Upper lobe of left lung (tissue), 6 donors: ENCODE results near the gene ZNF197. TPM values are rescaled to one million over a fixed set of nuclear protein-coding genes. Genes with fewer than 3 reads are reported as not detected.
"Not testable (repeated sequence)": the region's sequence is repeated elsewhere in the genome, so short reads cannot be mapped to it uniquely, and the experiment has no call there.

Experiments used
- ATAC-seq, 2 donors: fragments of 200-7000 bp; cut with Tn5 transposase; one replicate each; pipeline ENCODE4 v1.9.1; 2022; ENCODE audit warnings: mild to moderate bottlenecking in 2 of 2, moderate library complexity in 2 of 2; ENCODE audit not compliant: low FRiP score in 2 of 2
- DNase-seq, 2 donors: peaks; one replicate each; pipeline ENCODE4 v3.0.0-alpha.2; 2019 to 2020
- H3K27ac ChIP-seq, 4 donors: fragments of 200-600 bp; sonication (generic); one replicate each; pipeline ENCODE4 v1.5.1; 2016 to 2019
- H3K27me3 ChIP-seq, 4 donors: fragments of 200-600 bp; sonication (generic); one replicate each; pipeline ENCODE4 v1.5.1; 2017 to 2019
- H3K36me3 ChIP-seq, 4 donors: fragments of 200-600 bp; sonication (generic); one replicate each; pipeline ENCODE4 v1.5.1; 2016 to 2019
- H3K4me1 ChIP-seq, 4 donors: fragments of 200-600 bp; sonication (generic); one replicate each; pipeline ENCODE4 v1.5.1; 2018 to 2019
- H3K4me3 ChIP-seq, 4 donors: fragments of 200-600 bp; sonication (generic); one replicate each; pipeline ENCODE4 v1.5.1; 2017 to 2019; ENCODE audit warnings: mild to moderate bottlenecking in 2 of 4, moderate library complexity in 1 of 4
- H3K9me3 ChIP-seq, 4 donors: fragments of 200-600 bp; sonication (generic); one replicate each; pipeline ENCODE4 v1.5.1; 2018 to 2019
- CTCF ChIP-seq, 6 experiments: fragments of 450-650 bp in 4 of 6; fragments of 200-600 bp in 2 of 6; sonication (generic) in 2 of 6; IDR thresholded peaks; one replicate each; pipeline ENCODE4 v1.5.1; 2016 to 2019; ENCODE audit warnings: antibody characterized with exemption in 6 of 6
- EP300 ChIP-seq, 4 donors: sonication (generic); formaldehyde crosslinking; IDR thresholded peaks; one replicate each; pipeline ENCODE4 v1.5.1; 2017; ENCODE audit warnings: antibody characterized with exemption in 4 of 4, control low read depth in 2 of 4
- POLR2A ChIP-seq, 4 donors: fragments of 450-650 bp; IDR thresholded peaks; one replicate each; pipeline ENCODE4 v1.5.1; 2016 to 2017; ENCODE audit warnings: antibody characterized with exemption in 4 of 4, mild to moderate bottlenecking in 2 of 4
- POLR2AphosphoS5 ChIP-seq, 2 donors: sonication (generic); formaldehyde crosslinking; IDR thresholded peaks; one replicate each; pipeline ENCODE4 v1.5.1; 2017; ENCODE audit warnings: antibody characterized with exemption in 2 of 2
- WGBS, 2 donors: methylation state at CpG; one replicate each; pipeline ENCODE4 v1.1.5; 2017 to 2018; 5-methylcytosine and 5-hydroxymethylcytosine counted together
- total RNA-seq, 6 donors: library from RNA; depleted of rRNA in 4 of 6; stranded (reverse); fragments of >200 nt in 4 of 6; gene quantifications; one replicate each; pipeline versions ENCODE4 v1.1.0 to v1.2.1, GENCODE V29; 2016 to 2021
- donor health status: DM: no; HTN: no; CAD: no; lungs with moderate emphysema.
- donor health status: DM: no; HTN: yes; CAD: no; lungs with severe emphysema.

Gene ZNF197
- total RNA-seq, 6 donors from 2014 or later = 10.0 to 29.3 (median 11.6) TPM

- TF ChIP-seq POLR2A (IDR thresholded peaks at IDR 0.05) (no peak), POLR2AphosphoS5 (IDR thresholded peaks at IDR 0.05) (no peak), CTCF (IDR thresholded peaks at IDR 0.05) (no peak), EP300 (IDR thresholded peaks at IDR 0.05) (no peak)
- ATAC-seq = no peak
- Histone ChIP-seq H3K27me3 (no peaks in the 10 kb centered on the region), H3K27ac (no peak overlapping the region), H3K36me3 (no peaks in the 10 kb centered on the region), H3K4me3 (no peak overlapping the region), H3K4me1 (no peaks in the 10 kb centered on the region), H3K9me3 (no peaks in the 10 kb centered on the region)
- DNase-seq = no peak
- 84 to 87% methylated on average over 6 of the region's 6 CpGs for WGBS, 2 donors
These were observed 44.9 kb downstream of the ZNF197 start for GRCh38 chr3:44669760-44670159.

GRCh38 chr3:44673466-44673865 lies 48.6 kb downstream of the ZNF197 start:
- not testable (repeated sequence) for H3K27ac ChIP-seq, H3K27me3 ChIP-seq, DNase-seq, H3K4me1 ChIP-seq, H3K36me3 ChIP-seq, ATAC-seq, H3K9me3 ChIP-seq, H3K4me3 ChIP-seq
- WGBS, 2 donors = 95 to 96% methylated on average over 8 of the region's 8 CpGs

- Histone ChIP-seq H3K27ac (no peak overlapping the region), H3K36me3 (no peaks in the 10 kb centered on the region), H3K4me3 (no peak overlapping the region), H3K27me3 (no peaks in the 10 kb centered on the region), H3K9me3 (no peaks in the 10 kb centered on the region), H3K4me1 (no peaks in the 10 kb centered on the region)
- ATAC-seq = no peak
- TF ChIP-seq CTCF (IDR thresholded peaks at IDR 0.05) (no peak), POLR2A (IDR thresholded peaks at IDR 0.05) (no peak), EP300 (IDR thresholded peaks at IDR 0.05) (no peak), POLR2AphosphoS5 (IDR thresholded peaks at IDR 0.05) (no peak)
- 60% methylated on average over 2 of the region's 2 CpGs for WGBS, 2 donors
- no peak for DNase-seq
These were observed 49.4 kb downstream of the ZNF197 start for GRCh38 chr3:44674211-44674610.

- H3K36me3 ChIP-seq = no peaks in the 10 kb centered on the region
- H3K9me3 ChIP-seq = peaks cover 0 to 7% (median 3%) of the 10 kb centered on the region in 4 donors
- H3K4me3 ChIP-seq = no peak overlapping the region
- TF ChIP-seq CTCF (IDR thresholded peaks at IDR 0.05) (no peak), POLR2A (IDR thresholded peaks at IDR 0.05) (no peak), POLR2AphosphoS5 (IDR thresholded peaks at IDR 0.05) (no peak), EP300 (IDR thresholded peaks at IDR 0.05) (no peak)
- DNase-seq (no peak), ATAC-seq (no peak)
- H3K4me1 ChIP-seq = no peaks in the 10 kb centered on the region
- 95 to 96% methylated on average over 5 of the region's 5 CpGs for WGBS, 2 donors
- H3K27ac ChIP-seq = no peak overlapping the region
- no peaks in the 10 kb centered on the region for H3K27me3 ChIP-seq
These were observed 53.8 kb downstream of the ZNF197 start for GRCh38 chr3:44678480-44679116.

GRCh38 chr3:44680921-44681455 lies 56.2 kb downstream of the ZNF197 start:
- no peaks in the 10 kb centered on the region for H3K36me3 ChIP-seq
- H3K27me3 ChIP-seq = no peaks in the 10 kb centered on the region
- TF ChIP-seq POLR2A (IDR thresholded peaks at IDR 0.05) (no peak), POLR2AphosphoS5 (IDR thresholded peaks at IDR 0.05) (no peak), CTCF (IDR thresholded peaks at IDR 0.05) (no peak), EP300 (IDR thresholded peaks at IDR 0.05) (no peak)
- H3K27ac ChIP-seq = no peak overlapping the region
- WGBS, 2 donors = 94 to 96% methylated on average over 4 of the region's 4 CpGs
- no peak overlapping the region for H3K4me3 ChIP-seq
- H3K4me1 ChIP-seq = peaks cover 0 to 14% (median 11%) of the 10 kb centered on the region in 4 donors
- ATAC-seq (no peak), DNase-seq (no peak)
- H3K9me3 ChIP-seq = peaks cover 0 to 11% (median 5%) of the 10 kb centered on the region in 4 donors
